Endothelial cell of umbilical vein (primary cell): ENCODE measurements around the gene CA11. TPM values are rescaled to one million over a fixed set of nuclear protein-coding genes. Genes with fewer than 3 reads are reported as not detected.

Experiments used
- BruUV-seq: library from RNA; stranded (reverse); fragments of 400-500 nt; replicated peaks from 2 replicates; lab custom pipeline; 2021; lab: Mats Ljungman, UMichigan
- CTCF ChIA-PET: fragments of 300-600, 350-600 bp; sonication (Branson Sonifier 250); formaldehyde crosslinking; loops from one replicate; lab custom pipeline; 2021; ENCODE audit warnings: antibody characterized with exemption, inconsistent platforms; lab: Charles Lee
- POLR2A ChIA-PET: fragments of 300-600, 350-600 bp; sonication (Branson Sonifier 250); formaldehyde crosslinking; loops from one replicate; lab custom pipeline; 2021; ENCODE audit warnings: antibody characterized with exemption, inconsistent platforms; lab: Charles Lee
- DNase-seq: peaks from one replicate; pipeline ENCODE4 v3.0.0-alpha.2; 2011; ENCODE audit warnings: low read depth, low spot score
- FAIRE-seq: peaks from 2 replicates; lab custom pipeline; 2011; peaks lifted over from hg19 to GRCh38; lab: Jason Lieb, UNC
- H2AFZ ChIP-seq: 2 replicates; pipeline ENCODE4 v1.6.0; 2012; ENCODE audit warnings: low read depth, low read length, control low read depth, inconsistent platforms
- H3K27ac ChIP-seq: 2 replicates; pipeline ENCODE4 v1.5.1; 2011; ENCODE audit warnings: low read depth, mild to moderate bottlenecking, control low read depth, low read length, moderate library complexity; ENCODE audit not compliant: insufficient read depth
- H3K27me3 ChIP-seq, 2 experiments: 2 replicates each; pipeline versions ENCODE4 v1.6.0 to v1.6.1; 2011; ENCODE audit warnings: low read length in 2 of 2, mixed read lengths in 1 of 2; ENCODE audit not compliant: control insufficient read depth in 2 of 2, insufficient read depth in 2 of 2
- H3K36me3 ChIP-seq, 2 experiments: 2 replicates in 1 of 2; 3 replicates in 1 of 2; pipeline ENCODE4 v1.5.1; 2011; ENCODE audit warnings: low read length in 2 of 2, mild to moderate bottlenecking in 1 of 2, moderate library complexity in 1 of 2; ENCODE audit not compliant: control insufficient read depth in 2 of 2, insufficient read depth in 2 of 2; ENCODE audit errors: extremely low read depth in 1 of 2
- H3K4me1 ChIP-seq: 3 replicates; pipeline ENCODE4 v1.5.1; 2011; ENCODE audit warnings: mild to moderate bottlenecking, low read length; ENCODE audit not compliant: control insufficient read depth, insufficient read depth; ENCODE audit errors: extremely low read depth
- H3K4me2 ChIP-seq: 2 replicates; pipeline ENCODE4 v1.6.1; 2011; ENCODE audit warnings: low read length, control low read depth, mixed read lengths; ENCODE audit not compliant: insufficient read depth
- H3K4me3 ChIP-seq, 3 experiments: fragments of 200-600 bp in 1 of 3; sonication (generic), shearing (Covaris generic) in 1 of 3; replicated peaks in 1 of 3; 2 replicates each; pipeline ENCODE4 v1.5.1; 2011 to 2016; ENCODE audit warnings: control low read depth in 3 of 3, low read length in 3 of 3, mild to moderate bottlenecking in 2 of 3, inconsistent platforms in 1 of 3, low read depth in 1 of 3, moderate library complexity in 1 of 3; ENCODE audit not compliant: insufficient read depth in 1 of 3
- H3K79me2 ChIP-seq: 2 replicates; pipeline ENCODE4 v1.6.0; 2012; ENCODE audit warnings: low read length, inconsistent platforms; ENCODE audit not compliant: control insufficient read depth, insufficient read depth
- H3K9ac ChIP-seq: replicated peaks from 2 replicates; pipeline ENCODE3; 2011; ENCODE audit warnings: low read length, control low read depth; ENCODE audit not compliant: insufficient read depth; ENCODE audit errors: extremely low read depth
- H3K9me1 ChIP-seq: replicated peaks from 3 replicates; pipeline ENCODE4 v1.6.0; 2011; ENCODE audit warnings: mild to moderate bottlenecking, low read length; ENCODE audit not compliant: control insufficient read depth, insufficient read depth; ENCODE audit errors: extremely low read depth
- H3K9me3 ChIP-seq: replicated peaks from 2 replicates; pipeline ENCODE4 v1.5.1; 2012; ENCODE audit warnings: low read length, inconsistent platforms; ENCODE audit not compliant: control insufficient read depth, insufficient read depth
- H4K20me1 ChIP-seq: replicated peaks from 2 replicates; pipeline ENCODE3; 2011; ENCODE audit warnings: mild to moderate bottlenecking, low read length; ENCODE audit not compliant: control insufficient read depth, insufficient read depth; ENCODE audit errors: extremely low read depth
- FOS ChIP-seq: IDR thresholded peaks from 2 replicates; pipeline ENCODE4 v1.6.1; 2011; ENCODE audit warnings: mild to moderate bottlenecking, low read length, moderate library complexity, borderline replicate concordance; ENCODE audit not compliant: insufficient read depth
- POLR2A ChIP-seq: IDR thresholded peaks from 2 replicates; pipeline ENCODE4 v1.6.1; 2012; ENCODE audit warnings: low read depth, mild to moderate bottlenecking, control low read depth, low read length
- dilution Hi-C: fragments of 300-500 bp; cut with MboI; formaldehyde crosslinking; loops from one replicate; pipeline ENCODE4 v1.15.0; 2019; ENCODE audit warnings: low sequenced_read_pairs; ENCODE audit not compliant: extremely low pct_ligation_motif_present
- intact Hi-C: fragments of 100-400 bp; cut with micrococcal nuclease; formaldehyde crosslinking; loops from one replicate; pipeline ENCODE4 v1.10.0; 2022
- polyA plus RNA-seq, 4 experiments: library from polyadenylated mRNA; depleted of rRNA in 3 of 4; stranded (reverse) in 3 of 4; unstranded in 1 of 4; fragments of >200 nt; gene quantifications; 2 replicates each; pipeline versions ENCODE4 v1.2.1 to v1.2.3, GENCODE V29; 2011 to 2012; ENCODE audit warnings: missing spikeins in 1 of 4
- total RNA-seq: library from RNA; stranded (reverse); gene quantifications from 2 replicates; pipeline ENCODE4 v1.2.3, GENCODE V29; 2021

Gene CA11
- total and polyA plus RNA-seq, 2 donors (not counting 3 experiments of a cell fraction or from before 2014, with no cell fraction given): 2.8 to 4.7 TPM

DNA sequence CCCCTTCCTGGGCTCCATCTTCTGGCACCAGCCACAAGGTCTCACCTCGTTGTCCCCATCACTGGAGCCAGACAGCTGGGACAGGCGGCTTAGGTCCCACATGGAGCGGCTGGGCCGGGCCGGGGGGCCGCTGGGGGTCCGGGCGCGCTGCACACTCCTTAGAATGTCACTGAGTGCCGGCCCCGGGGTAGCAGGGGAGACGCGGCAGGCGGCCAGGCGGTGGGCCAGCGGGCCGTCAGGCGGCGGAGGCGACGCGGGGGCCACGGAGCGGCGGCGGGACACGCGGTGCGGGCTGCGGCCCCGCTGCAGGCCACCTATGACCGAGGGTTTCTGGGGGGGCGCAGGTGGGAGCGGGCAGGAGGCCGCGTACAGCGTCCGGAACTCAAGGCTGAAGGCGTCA is 42.5 kb downstream of the CA11 start:
- Histone ChIP-seq H3K9me3 (no peaks in the 10 kb centered on the region), H3K4me2 (no peak overlapping the region), H3K4me3 (no peak overlapping the region), H3K4me1 (no peaks in the 10 kb centered on the region), H3K9me1 (no peaks in the 10 kb centered on the region), H3K27ac (no peak overlapping the region), H2AFZ (no peak overlapping the region), H3K27me3 (no peaks in the 10 kb centered on the region), H3K79me2 (no peaks in the 10 kb centered on the region), H3K36me3 (no peaks in the 10 kb centered on the region), H4K20me1 (no peaks in the 10 kb centered on the region), H3K9ac (no peak overlapping the region)
- dilution Hi-C loops: no loop called here
- DNase-seq (no peak), FAIRE-seq (no peak)
- POLR2A ChIA-PET: no interaction called here
- no peak for TF ChIP-seq FOS
- intact Hi-C loops: no loop called here
- CTCF ChIA-PET: no interaction called here
- no TSS peak for BruUV-seq

DNA sequence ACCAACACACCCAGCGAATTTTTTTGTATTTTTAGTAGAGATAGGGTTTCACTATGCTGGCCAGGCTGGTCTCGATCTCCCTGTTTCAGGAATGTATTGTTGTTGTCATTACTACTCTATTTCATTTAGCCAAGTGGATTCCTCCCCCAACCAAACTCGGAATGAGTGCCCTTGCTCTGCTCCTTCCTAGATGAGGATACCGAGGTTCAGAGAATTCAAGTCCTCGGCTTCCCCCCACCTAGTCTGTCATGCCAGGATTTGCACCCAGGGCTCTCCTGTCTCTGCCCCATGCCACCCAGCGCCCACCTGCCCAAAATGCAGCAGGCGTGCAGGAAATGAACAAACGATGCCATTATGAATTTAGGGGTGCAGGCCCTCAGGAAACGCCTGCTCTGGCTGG is 43.0 kb downstream of the CA11 start:
- ChIA-PET POLR2A (no interaction called here), CTCF (no interaction called here)
- dilution Hi-C loops (no loop called here), intact Hi-C loops (no loop called here)
- H3K4me3 ChIP-seq: no peak overlapping the region
- no peaks in the 10 kb centered on the region for H3K79me2 ChIP-seq
- H2AFZ ChIP-seq: no peak overlapping the region
- no peaks in the 10 kb centered on the region for H3K27me3 ChIP-seq
- H3K27ac ChIP-seq: no peak overlapping the region
- no peak overlapping the region for H3K9ac ChIP-seq
- H3K9me3 ChIP-seq: no peaks in the 10 kb centered on the region
- TF ChIP-seq POLR2A: no peak
- H3K36me3 ChIP-seq: no peaks in the 10 kb centered on the region
- H3K4me1 ChIP-seq: no peaks in the 10 kb centered on the region
- FAIRE-seq: no peak
- H3K4me2 ChIP-seq: no peak overlapping the region
- BruUV-seq: no TSS peak
- H4K20me1 ChIP-seq: no peaks in the 10 kb centered on the region
- H3K9me1 ChIP-seq: no peaks in the 10 kb centered on the region
- no peak for DNase-seq
